H9 (cell line): ENCODE measurements around the gene SOCS3. TPM values are rescaled to one million over a fixed set of nuclear protein-coding genes. Genes with fewer than 3 reads are reported as not detected.

Source experiments
- DNase-seq: peaks from one replicate; pipeline ENCODE4 v3.0.0-alpha.2; 2017
- H2AFZ ChIP-seq: one replicate; pipeline ENCODE4 v1.6.1; 2013; ENCODE audit warnings: mild to moderate bottlenecking, low read length, control low read depth, moderate library complexity
- H2AK5ac ChIP-seq: 2 replicates; pipeline ENCODE4 v1.6.1; 2013; ENCODE audit warnings: low read length, control low read depth, mixed read lengths; ENCODE audit not compliant: insufficient read length
- H2BK120ac ChIP-seq: one replicate; pipeline ENCODE4 v1.6.1; 2013; ENCODE audit warnings: low read depth, mild to moderate bottlenecking, low read length, control low read depth, inconsistent platforms; ENCODE audit not compliant: poor library complexity, severe bottlenecking
- H2BK12ac ChIP-seq: 2 replicates; pipeline ENCODE4 v1.6.1; 2013; ENCODE audit warnings: low read length, control low read depth, mixed read lengths, low read depth; ENCODE audit not compliant: insufficient read length
- H2BK15ac ChIP-seq: 2 replicates; pipeline ENCODE4 v1.6.1; 2013; ENCODE audit warnings: low read depth, low read length, control low read depth
- H2BK20ac ChIP-seq: one replicate; pipeline ENCODE4 v1.6.1; 2013; ENCODE audit warnings: low read depth, mild to moderate bottlenecking, low read length, control low read depth, inconsistent platforms; ENCODE audit not compliant: poor library complexity, severe bottlenecking
- H2BK5ac ChIP-seq: 2 replicates; pipeline ENCODE4 v1.6.1; 2013; ENCODE audit warnings: low read length, control low read depth, mixed read lengths; ENCODE audit not compliant: insufficient read length
- H3K14ac ChIP-seq: 2 replicates; pipeline ENCODE4 v1.6.1; 2013; ENCODE audit warnings: low read length, control low read depth; ENCODE audit not compliant: insufficient read depth
- H3K18ac ChIP-seq: 2 replicates; pipeline ENCODE4 v1.6.1; 2013; ENCODE audit warnings: low read depth, mild to moderate bottlenecking, mixed read lengths, low read length, control low read depth; ENCODE audit not compliant: insufficient read length
- H3K23ac ChIP-seq: 2 replicates; pipeline ENCODE4 v1.6.1; 2013; ENCODE audit warnings: low read length, control low read depth, mixed read lengths, low read depth; ENCODE audit not compliant: insufficient read length
- H3K23me2 ChIP-seq: 2 replicates; pipeline ENCODE4 v1.6.1; 2013; ENCODE audit warnings: low read depth, mild to moderate bottlenecking, mixed read lengths, low read length, control low read depth; ENCODE audit not compliant: insufficient read length, poor library complexity, severe bottlenecking
- H3K27ac ChIP-seq: 2 replicates; pipeline ENCODE4 v1.5.1; 2013; ENCODE audit warnings: low read length, control low read depth, mixed read lengths, low read depth; ENCODE audit not compliant: insufficient read length
- H3K27me3 ChIP-seq: 2 replicates; pipeline ENCODE4 v1.6.1; 2013; ENCODE audit warnings: low read length, control low read depth, inconsistent platforms; ENCODE audit not compliant: insufficient read depth
- H3K4ac ChIP-seq: 2 replicates; pipeline ENCODE4 v1.6.1; 2013; ENCODE audit warnings: low read depth, mild to moderate bottlenecking, control low read depth, inconsistent platforms, low read length, moderate library complexity
- H3K4me1 ChIP-seq: 2 replicates; pipeline ENCODE4 v1.6.1; 2013; ENCODE audit warnings: low read length, control low read depth, inconsistent platforms; ENCODE audit not compliant: insufficient read depth
- H3K4me2 ChIP-seq: 2 replicates; pipeline ENCODE4 v1.6.1; 2013; ENCODE audit warnings: low read length, control low read depth, mixed read lengths; ENCODE audit not compliant: insufficient read length, insufficient read depth
- H3K56ac ChIP-seq: 2 replicates; pipeline ENCODE4 v1.6.1; 2013; ENCODE audit warnings: low read depth, mild to moderate bottlenecking, mixed read lengths, low read length, control low read depth; ENCODE audit not compliant: insufficient read length
- H3K79me1 ChIP-seq: 2 replicates; pipeline ENCODE4 v1.6.1; 2013; ENCODE audit warnings: low read depth, mild to moderate bottlenecking, moderate library complexity, low read length, control low read depth, inconsistent platforms; ENCODE audit not compliant: insufficient read depth, poor library complexity, severe bottlenecking
- H3K79me2 ChIP-seq: 2 replicates; pipeline ENCODE4 v1.6.1; 2013; ENCODE audit warnings: low read length, control low read depth, inconsistent platforms; ENCODE audit not compliant: insufficient read depth
- H3K9ac ChIP-seq: 2 replicates; pipeline ENCODE4 v1.6.1; 2013; ENCODE audit warnings: low read length, control low read depth, mixed read lengths; ENCODE audit not compliant: insufficient read length; ENCODE audit errors: extremely low read depth
- H3K9me3 ChIP-seq: one replicate; pipeline ENCODE4 v1.6.1; 2013; ENCODE audit warnings: low read depth, low read length, inconsistent platforms; ENCODE audit not compliant: control insufficient read depth
- H3T11ph ChIP-seq: one replicate; pipeline ENCODE4 v1.6.1; 2013; ENCODE audit warnings: mild to moderate bottlenecking, low read length, control low read depth, inconsistent platforms
- H4K20me1 ChIP-seq: one replicate; pipeline ENCODE4 v1.6.1; 2013; ENCODE audit not compliant: control insufficient read depth, insufficient read length, insufficient read depth
- H4K5ac ChIP-seq: 2 replicates; pipeline ENCODE4 v1.6.1; 2013; ENCODE audit warnings: low read depth, mild to moderate bottlenecking, mixed read lengths, low read length, control low read depth; ENCODE audit not compliant: insufficient read length
- H4K8ac ChIP-seq: replicated peaks from 2 replicates; pipeline ENCODE4 v1.6.1; 2013; ENCODE audit warnings: low read length, control low read depth, mixed read lengths, low read depth; ENCODE audit not compliant: insufficient read length
- H4K91ac ChIP-seq: 2 replicates; pipeline ENCODE4 v1.6.1; 2013; ENCODE audit warnings: low read depth, mild to moderate bottlenecking, moderate library complexity, mixed read lengths, low read length, control low read depth; ENCODE audit not compliant: insufficient read length
- H3K27ac Mint-ChIP-seq, 3 experiments: 2 replicates in 2 of 3; 3 replicates in 1 of 3; pipeline ENCODE4 v1.8.0; 2020 to 2021; ENCODE audit warnings: mixed read lengths in 3 of 3, mild to moderate bottlenecking in 1 of 3, moderate library complexity in 1 of 3
- H3K27me3 Mint-ChIP-seq: 2 replicates; pipeline ENCODE4 v1.8.0; 2021; ENCODE audit warnings: low read depth, mild to moderate bottlenecking, moderate library complexity, mixed read lengths
- H3K36me3 Mint-ChIP-seq, 3 experiments: 2 replicates in 2 of 3; 3 replicates in 1 of 3; pipeline ENCODE4 v1.8.0; 2020 to 2021; ENCODE audit warnings: low read depth in 3 of 3, mixed read lengths in 3 of 3; ENCODE audit not compliant: insufficient read depth in 1 of 3
- H3K4me1 Mint-ChIP-seq, 2 experiments: 2 replicates each; pipeline ENCODE4 v1.8.0; 2020; ENCODE audit warnings: mixed read lengths in 2 of 2
- H3K4me3 Mint-ChIP-seq, 2 experiments: 2 replicates in 1 of 2; 3 replicates in 1 of 2; pipeline ENCODE4 v1.8.0; 2020 to 2021; ENCODE audit warnings: mild to moderate bottlenecking in 2 of 2, mixed read lengths in 2 of 2, moderate library complexity in 1 of 2
- H3K9me3 Mint-ChIP-seq, 2 experiments: 2 replicates in 1 of 2; 3 replicates in 1 of 2; pipeline ENCODE4 v1.8.0; 2020; ENCODE audit warnings: mild to moderate bottlenecking in 2 of 2, mixed read lengths in 2 of 2, moderate library complexity in 1 of 2
- CTCF ChIP-seq: fragments of 200-600 bp; sonication (generic); conservative IDR thresholded peaks from 3 replicates; pipeline ENCODE4 v1.8.0; 2021; ENCODE audit warnings: antibody characterized with exemption, mild to moderate bottlenecking
- WGBS: extraction: QIAGEN DNeasy Blood & Tissue Kit; methylation state at CpG from one replicate; pipeline ENCODE4 v1.1.7; 2013; ENCODE audit warnings: missing lambda C conversion rate, low lambda C conversion rate, mixed read lengths; ENCODE audit not compliant: insufficient read length; ENCODE audit errors: extremely low coverage; 5-methylcytosine and 5-hydroxymethylcytosine counted together
- total RNA-seq: library from RNA; stranded (reverse); gene quantifications from 2 replicates; pipeline ENCODE4 v1.2.1, GENCODE V29; 2021

Gene SOCS3
- total RNA-seq, 1 experiment from 2014 or later, result 9.5 TPM

- Histone ChIP-seq H3T11ph (no peak overlapping the region), H4K20me1 (no peaks in the 10 kb centered on the region), H3K23me2 (no peaks in the 10 kb centered on the region), H4K8ac (no peak overlapping the region), H4K5ac (no peak overlapping the region), H3K18ac (no peak overlapping the region), H2BK5ac (no peak overlapping the region), H2BK12ac (no peak overlapping the region), H3K23ac (no peak overlapping the region), H3K9me3 (no peaks in the 10 kb centered on the region), H2BK120ac (no peak overlapping the region), H4K91ac (no peak overlapping the region), H3K79me1 (no peaks in the 10 kb centered on the region), H3K14ac (no peak overlapping the region; the same call in 1 of the 2 replicates), H2BK15ac (no peak overlapping the region), H2AFZ (no peak overlapping the region), H3K9ac (no peak overlapping the region), H3K56ac (no peak overlapping the region), H2BK20ac (no peak overlapping the region), H2AK5ac (no peak overlapping the region), H3K4me2 (no peak overlapping the region), H3K27ac (no peak overlapping the region), H3K4ac (no peak overlapping the region), H3K27me3 (no peaks in the 10 kb centered on the region), H3K79me2 (no peaks in the 10 kb centered on the region), H3K4me1 (peaks cover 4% of the 10 kb centered on the region; the same call in 1 of the 2 replicates)
- Mint-ChIP-seq H3K9me3 (no peaks in the 10 kb centered on the region), H3K27me3 (peaks cover 2% of the 10 kb centered on the region), H3K36me3 (no peaks in the 10 kb centered on the region), H3K4me1 (peaks cover 14 to 18% of the 10 kb centered on the region in 2 experiments), H3K27ac (no peak overlapping the region; a peak in 1 of 7 replicates), H3K4me3 (no peak overlapping the region)
- WGBS, result no CpG with 5 or more reads among the region's 16 CpGs
- no peak for TF ChIP-seq CTCF
- DNase-seq, result no peak
Observed at GRCh38 chr17:78329263-78330059, 30.4 kb downstream of the SOCS3 start.
